Osteocyte (in vitro differentiated cells): ENCODE results near the gene RAB8A. TPM values are rescaled to one million over a fixed set of nuclear protein-coding genes. Genes with fewer than 3 reads are reported as not detected.
"Not testable (repeated sequence)": the region's sequence is repeated elsewhere in the genome, so short reads cannot be mapped to it uniquely, and the experiment has no call there.

Source experiments
- DNase-seq: peaks from one replicate; pipeline ENCODE4 v3.0.0; 2021; ENCODE audit warnings: mixed read lengths; ENCODE audit not compliant: unreplicated experiment; ENCODE audit errors: extremely low spot score
- H3K27ac Mint-ChIP-seq: one replicate; pipeline ENCODE4 v1.8.0; 2021; ENCODE audit warnings: mild to moderate bottlenecking, mixed read lengths; ENCODE audit not compliant: unreplicated experiment
- H3K27me3 Mint-ChIP-seq: one replicate; pipeline ENCODE4 v1.8.0; 2021; ENCODE audit warnings: mixed read lengths; ENCODE audit not compliant: unreplicated experiment
- H3K36me3 Mint-ChIP-seq: one replicate; pipeline ENCODE4 v1.8.0; 2021; ENCODE audit warnings: mixed read lengths; ENCODE audit not compliant: unreplicated experiment
- H3K4me1 Mint-ChIP-seq: one replicate; pipeline ENCODE4 v1.8.0; 2021; ENCODE audit warnings: mixed read lengths; ENCODE audit not compliant: unreplicated experiment
- H3K4me3 Mint-ChIP-seq: one replicate; pipeline ENCODE4 v1.8.0; 2021; ENCODE audit warnings: mild to moderate bottlenecking, moderate library complexity, mixed read lengths; ENCODE audit not compliant: unreplicated experiment
- H3K9me3 Mint-ChIP-seq: one replicate; pipeline ENCODE4 v1.8.0; 2021; ENCODE audit warnings: mixed read lengths; ENCODE audit not compliant: unreplicated experiment
- CTCF ChIP-seq: fragments of 200-600 bp; sonication (generic); IDR thresholded peaks from 2 replicates; pipeline ENCODE4 v1.5.0; 2021; ENCODE audit warnings: antibody characterized with exemption, mild to moderate bottlenecking, moderate library complexity
- total RNA-seq: library from RNA; stranded (reverse); gene quantifications from 2 replicates; pipeline ENCODE4 v1.2.1, GENCODE V29; 2021

Gene RAB8A
- total RNA-seq, 1 donor from 2014 or later, result 61.1 TPM

DNA sequence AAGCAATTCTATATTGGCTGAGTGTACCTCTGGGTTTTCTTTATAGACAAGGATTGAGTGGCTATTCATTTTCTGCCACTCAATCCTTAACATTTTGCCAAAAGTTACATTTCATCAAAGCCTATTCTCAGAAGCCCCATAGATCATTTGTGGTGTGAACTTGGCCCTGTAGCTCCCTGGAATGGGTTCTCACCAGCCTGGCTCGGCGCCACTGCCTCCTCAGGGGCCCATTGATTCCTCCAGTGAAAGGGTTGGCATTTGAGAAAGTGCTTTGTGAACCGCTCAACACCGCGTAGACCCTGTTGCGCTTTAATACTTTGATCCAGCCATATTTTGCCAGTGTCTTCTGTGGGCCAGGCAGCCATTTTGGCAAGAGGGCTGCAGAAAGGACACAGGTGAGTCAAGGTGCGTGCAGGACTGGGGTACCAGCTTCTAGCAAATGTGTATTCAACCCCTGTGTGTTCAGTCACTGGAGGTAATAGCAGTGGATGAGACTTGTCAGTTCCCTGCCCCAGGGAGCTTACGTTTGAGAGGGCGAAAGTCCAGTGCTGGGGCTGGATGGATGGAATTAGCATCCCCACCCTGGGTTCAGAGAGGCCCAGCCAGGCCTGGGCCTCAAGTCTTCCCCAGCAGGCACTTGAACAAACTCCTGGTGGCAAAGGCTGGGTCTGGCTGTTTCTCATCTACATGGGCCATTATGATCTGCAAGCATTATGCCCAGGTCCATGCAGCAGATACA lies 3.8 kb downstream of the RAB8A start:
- Mint-ChIP-seq H3K27ac (no peak overlapping the region), H3K36me3 (peaks cover 11% of the 10 kb centered on the region), H3K4me3 (no peak overlapping the region)

GRCh38 chr19:16116067-16116466 lies 4.4 kb downstream of the RAB8A start:
- peaks cover 18% of the 10 kb centered on the region for H3K4me1 Mint-ChIP-seq
- no peak for TF ChIP-seq CTCF
- no peak for DNase-seq
- H3K4me3 Mint-ChIP-seq, result no peak overlapping the region
- no peaks in the 10 kb centered on the region for H3K9me3 Mint-ChIP-seq
- H3K27me3 Mint-ChIP-seq, result no peaks in the 10 kb centered on the region
- H3K36me3 Mint-ChIP-seq, result peaks cover 11% of the 10 kb centered on the region
- no peak overlapping the region for H3K27ac Mint-ChIP-seq

More for the DNA sequence above, 3.8 kb downstream of the RAB8A start:
- no peak for DNase-seq
- TF ChIP-seq CTCF, result no peak
- peaks cover 20% of the 10 kb centered on the region for H3K4me1 Mint-ChIP-seq
- no peaks in the 10 kb centered on the region for H3K9me3 Mint-ChIP-seq
- no peaks in the 10 kb centered on the region for H3K27me3 Mint-ChIP-seq

DNA sequence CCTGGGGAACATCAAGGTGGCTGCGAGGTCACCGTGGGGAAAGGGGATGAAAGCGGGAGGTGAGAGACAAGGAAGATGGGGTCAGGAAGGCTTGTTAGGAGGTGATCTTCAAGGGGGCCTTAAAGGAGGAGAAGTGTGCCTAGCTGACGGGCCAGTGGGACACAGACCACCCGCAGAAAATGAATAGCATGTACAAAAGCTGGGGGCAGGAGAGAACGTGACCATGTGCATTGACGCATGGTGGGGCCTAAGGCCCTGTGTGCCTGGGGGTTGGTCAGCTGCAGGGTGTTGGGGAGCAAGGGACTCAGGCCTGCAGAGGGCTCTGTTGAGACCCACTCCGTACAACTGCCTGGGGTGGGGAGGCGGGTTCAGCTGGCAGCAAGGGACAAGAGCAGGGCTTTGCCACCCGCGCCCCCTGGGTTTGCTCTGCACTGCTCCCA lies 5.9 kb downstream of the RAB8A start:
- H3K27me3 Mint-ChIP-seq, result no peaks in the 10 kb centered on the region
- H3K9me3 Mint-ChIP-seq, result no peaks in the 10 kb centered on the region
- H3K27ac Mint-ChIP-seq, result no peak overlapping the region
- no peak for DNase-seq
- peaks cover 9% of the 10 kb centered on the region for H3K4me1 Mint-ChIP-seq
- TF ChIP-seq CTCF, result no peak
- peaks cover 20% of the 10 kb centered on the region for H3K36me3 Mint-ChIP-seq
- no peak overlapping the region for H3K4me3 Mint-ChIP-seq

DNA sequence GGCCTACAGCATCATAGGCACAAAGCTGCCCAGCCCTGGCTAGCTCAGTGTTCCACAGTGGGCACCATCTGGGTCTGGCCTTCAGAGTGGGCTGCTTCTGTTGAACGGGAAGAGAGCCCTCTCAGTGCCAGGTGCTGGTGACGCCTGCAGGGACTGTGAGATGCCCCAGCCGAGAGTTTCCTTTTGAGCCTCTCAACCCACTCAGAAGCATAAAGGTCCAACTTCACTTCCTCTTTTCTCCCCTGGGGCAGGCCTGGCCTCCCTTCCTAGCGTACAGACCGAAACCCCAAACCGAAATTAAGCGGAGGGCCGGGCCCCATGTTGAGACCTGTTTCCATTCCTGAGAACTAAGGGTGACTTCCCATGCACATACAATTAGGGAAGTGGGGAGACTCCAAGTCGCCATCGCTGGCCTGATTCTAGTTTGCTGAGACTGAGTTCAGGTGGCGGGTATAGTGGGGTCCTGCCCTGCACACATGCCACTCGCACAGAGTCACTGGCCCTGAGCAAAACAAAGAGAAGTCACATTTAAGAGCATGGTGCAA lies 6.9 kb downstream of the RAB8A start:
- Mint-ChIP-seq H3K9me3 (no peaks in the 10 kb centered on the region), H3K4me1 (peaks cover 5% of the 10 kb centered on the region), H3K36me3 (peaks cover 20% of the 10 kb centered on the region), H3K27me3 (no peaks in the 10 kb centered on the region), H3K4me3 (no peak overlapping the region), H3K27ac (no peak overlapping the region)
- TF ChIP-seq CTCF, result no peak
- DNase-seq, result no peak

DNA sequence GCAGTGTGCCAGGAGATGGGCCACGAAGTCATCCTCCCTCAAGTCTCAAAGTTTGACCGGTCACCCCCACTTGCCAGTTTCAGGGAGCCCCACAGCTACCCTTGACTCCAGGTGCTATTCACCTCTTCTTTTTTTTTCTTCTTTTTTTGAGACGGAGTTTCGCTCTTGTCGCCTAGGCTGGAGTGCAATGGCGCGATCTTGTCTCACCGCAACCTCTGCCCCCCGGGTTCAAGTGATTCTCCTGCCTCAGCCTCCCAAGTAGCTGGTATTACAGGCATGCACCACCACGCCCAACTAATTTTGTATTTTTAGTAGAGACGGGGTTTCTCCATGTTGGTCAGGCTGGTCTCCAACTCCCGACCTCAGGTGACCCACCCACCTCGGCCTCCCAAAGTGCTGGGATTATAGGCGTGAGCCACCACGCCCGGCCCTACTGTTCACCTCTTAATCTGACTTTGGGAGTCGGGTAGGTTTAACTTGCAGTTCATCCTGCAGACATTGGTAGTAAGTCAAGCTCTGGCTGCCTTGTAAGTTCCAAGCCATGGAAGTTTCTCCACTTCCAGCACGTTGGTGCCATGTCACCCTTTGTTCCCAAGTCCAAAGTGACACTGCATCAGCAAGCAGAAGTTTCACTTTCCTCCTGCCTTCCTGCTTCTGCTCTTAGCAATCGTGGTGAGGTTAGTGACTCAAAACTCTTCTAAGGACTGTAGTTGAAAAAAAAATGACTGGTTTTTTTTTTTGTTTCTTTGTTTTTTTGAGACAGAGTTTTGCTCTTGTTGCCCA lies 7.6 kb downstream of the RAB8A start:
- H3K27me3 Mint-ChIP-seq, DNase-seq, H3K4me3 Mint-ChIP-seq, H3K4me1 Mint-ChIP-seq, H3K9me3 Mint-ChIP-seq, H3K27ac Mint-ChIP-seq: not testable (repeated sequence)
- peaks cover 23% of the 10 kb centered on the region for H3K36me3 Mint-ChIP-seq
